ENCODE results near the gene NPAS3.

DNA sequence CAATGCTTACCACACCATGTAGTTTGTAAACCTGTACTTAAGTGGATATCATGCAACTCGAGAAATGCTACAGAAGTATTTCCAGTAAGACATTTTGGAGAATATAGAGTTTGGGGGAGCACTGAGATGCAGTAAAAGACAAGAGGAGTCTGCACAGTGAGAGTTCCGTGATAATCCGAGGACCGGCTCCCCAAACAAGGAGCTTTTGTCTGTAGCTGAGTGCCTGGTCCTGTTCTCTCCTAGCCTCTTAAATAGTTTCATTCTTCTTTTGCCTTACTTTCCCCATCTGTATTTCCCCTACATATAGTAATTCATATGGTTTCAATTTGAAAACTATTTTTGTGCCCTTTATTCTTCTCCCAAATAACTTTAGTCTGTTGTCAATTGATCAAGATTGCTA is 648.1 kb downstream of the NPAS3 start:
- TF ChIP-seq YY1 (IDR thresholded peaks at IDR 0.05; ENCODE audit: low read depth, low read length) (no peak), SUZ12 (IDR thresholded peaks at IDR 0.05; ENCODE audit: low read length) (no peak), BACH1 (IDR thresholded peaks at IDR 0.05; ENCODE audit: low read length) (no peak), SIN3A (conservative IDR thresholded peaks at IDR 0.05 in 1 of 2, IDR thresholded peaks at IDR 0.05 in 1 of 2; ENCODE audit: low read depth in 1 of 2, low read length in 2 of 2) (no peak), TCF12 (IDR thresholded peaks at IDR 0.05; ENCODE audit: low read depth, low read length) (no peak), POLR2AphosphoS5 (IDR thresholded peaks at IDR 0.05; ENCODE audit: low read depth, low read length) (no peak), EP300 (IDR thresholded peaks at IDR 0.05; ENCODE audit: borderline replicate concordance in 1 of 2, low read depth in 2 of 2, low read length in 2 of 2) (no peak)
- TF ChIP-seq, protein P1, sequence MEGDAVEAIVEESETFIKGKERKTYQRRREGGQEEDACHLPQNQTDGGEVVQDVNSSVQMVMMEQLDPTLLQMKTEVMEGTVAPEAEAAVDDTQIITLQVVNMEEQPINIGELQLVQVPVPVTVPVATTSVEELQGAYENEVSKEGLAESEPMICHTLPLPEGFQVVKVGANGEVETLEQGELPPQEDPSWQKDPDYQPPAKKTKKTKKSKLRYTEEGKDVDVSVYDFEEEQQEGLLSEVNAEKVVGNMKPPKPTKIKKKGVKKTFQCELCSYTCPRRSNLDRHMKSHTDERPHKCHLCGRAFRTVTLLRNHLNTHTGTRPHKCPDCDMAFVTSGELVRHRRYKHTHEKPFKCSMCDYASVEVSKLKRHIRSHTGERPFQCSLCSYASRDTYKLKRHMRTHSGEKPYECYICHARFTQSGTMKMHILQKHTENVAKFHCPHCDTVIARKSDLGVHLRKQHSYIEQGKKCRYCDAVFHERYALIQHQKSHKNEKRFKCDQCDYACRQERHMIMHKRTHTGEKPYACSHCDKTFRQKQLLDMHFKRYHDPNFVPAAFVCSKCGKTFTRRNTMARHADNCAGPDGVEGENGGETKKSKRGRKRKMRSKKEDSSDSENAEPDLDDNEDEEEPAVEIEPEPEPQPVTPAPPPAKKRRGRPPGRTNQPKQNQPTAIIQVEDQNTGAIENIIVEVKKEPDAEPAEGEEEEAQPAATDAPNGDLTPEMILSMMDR (IDR thresholded peaks at IDR 0.05; ENCODE audit: control extremely low read depth in 1 of 3, insufficient read depth in 1 of 3, low read depth in 1 of 3, low read length in 3 of 3), result no peak

All from H1 (cell line).